ENCODE data around the gene AFF2.
A peak's percentile ranks its signal among the peaks of the same experiment; 100 is the strongest.

Gene AFF2

GRCh38 chrX:148592595-148592994 is 92.2 kb downstream of the AFF2 start:
- no peak for DNase-seq

- DNase-seq, result peak; percentile 32
Observed at GRCh38 chrX:148593146-148593545, 92.7 kb downstream of the AFF2 start.

GRCh38 chrX:148593987-148594386 is 93.6 kb downstream of the AFF2 start:
- no peak for DNase-seq

- peak; percentile 85 for DNase-seq
Observed at GRCh38 chrX:148599404-148599803, 99.0 kb downstream of the AFF2 start.

- DNase-seq, result no peak
Observed at GRCh38 chrX:148600131-148600530, 99.7 kb downstream of the AFF2 start.

- DNase-seq, result no peak
Observed at GRCh38 chrX:148600581-148600980, 100.2 kb downstream of the AFF2 start.

GRCh38 chrX:148601034-148601433 is 100.6 kb downstream of the AFF2 start:
- DNase-seq, result peak; percentile 46

GRCh38 chrX:148609515-148610327 is 109.3 kb downstream of the AFF2 start:
- DNase-seq, result peak; percentile 18

- DNase-seq, result peak; percentile 36
Observed at GRCh38 chrX:148610328-148610698, 109.9 kb downstream of the AFF2 start.

- DNase-seq, result no peak
Observed at GRCh38 chrX:148611993-148612392, 111.6 kb downstream of the AFF2 start.

- no peak for DNase-seq
Observed at GRCh38 chrX:148612431-148612830, 112.0 kb downstream of the AFF2 start.

DNA sequence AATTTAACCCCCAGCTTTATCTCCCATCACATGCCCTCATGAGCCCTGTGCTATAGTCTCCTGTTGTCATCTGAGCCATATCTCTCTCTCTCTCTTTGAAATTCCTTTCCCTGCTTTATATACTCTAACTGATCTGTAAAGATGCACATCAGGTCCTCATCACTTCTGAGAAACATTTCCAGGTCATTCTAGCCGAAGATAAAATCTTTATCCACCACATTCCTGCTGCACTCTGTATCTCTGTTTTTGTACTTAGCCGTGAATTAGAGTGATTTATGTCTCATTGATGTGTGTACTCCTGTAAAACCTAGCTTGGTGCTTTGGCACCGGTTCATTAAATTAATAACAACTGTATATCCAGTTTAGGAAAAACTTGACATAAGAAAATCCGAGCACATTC is 113.2 kb downstream of the AFF2 start:
- no peak for DNase-seq

DNA sequence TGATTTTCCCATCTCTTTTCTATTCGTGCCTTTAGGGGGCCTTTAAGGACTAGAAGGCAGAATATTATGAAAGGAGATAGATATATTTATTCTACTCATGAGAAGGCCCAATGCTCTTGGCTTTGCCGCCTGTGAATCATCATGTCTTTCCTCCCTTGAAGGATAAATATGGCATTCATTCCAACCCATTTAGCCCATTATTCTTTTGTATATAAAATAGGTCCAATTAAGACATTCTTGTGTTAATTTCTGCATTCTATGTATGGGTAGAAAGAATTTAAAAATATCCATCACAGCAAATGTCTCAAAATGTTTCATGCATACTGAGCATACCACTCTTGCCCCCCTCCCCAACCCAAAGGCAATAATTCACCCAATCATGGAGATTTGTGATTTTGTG is 115.1 kb downstream of the AFF2 start:
- no peak for DNase-seq

- no peak for DNase-seq
Observed at GRCh38 chrX:148618470-148619445, 118.3 kb downstream of the AFF2 start.

DNA sequence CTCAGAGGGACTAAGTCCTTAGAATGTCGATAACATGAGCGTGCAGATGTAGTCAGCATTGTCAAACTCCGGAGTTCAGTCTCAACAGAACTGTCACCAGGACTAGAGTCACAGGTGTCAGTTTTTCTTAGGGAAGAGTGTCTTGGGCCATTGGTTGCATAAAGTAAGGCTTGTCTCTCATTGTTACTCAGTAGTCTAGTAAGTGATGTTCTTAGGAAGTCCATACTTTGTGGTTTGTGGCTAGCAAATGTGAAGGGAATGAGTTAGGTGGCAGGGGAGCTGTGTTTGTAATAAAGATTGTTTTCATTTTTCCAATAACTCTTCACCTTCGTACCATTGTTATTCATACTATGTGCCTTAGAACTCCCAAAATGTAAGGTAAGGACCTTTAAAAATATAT is 119.6 kb downstream of the AFF2 start:
- no peak for DNase-seq

DNA sequence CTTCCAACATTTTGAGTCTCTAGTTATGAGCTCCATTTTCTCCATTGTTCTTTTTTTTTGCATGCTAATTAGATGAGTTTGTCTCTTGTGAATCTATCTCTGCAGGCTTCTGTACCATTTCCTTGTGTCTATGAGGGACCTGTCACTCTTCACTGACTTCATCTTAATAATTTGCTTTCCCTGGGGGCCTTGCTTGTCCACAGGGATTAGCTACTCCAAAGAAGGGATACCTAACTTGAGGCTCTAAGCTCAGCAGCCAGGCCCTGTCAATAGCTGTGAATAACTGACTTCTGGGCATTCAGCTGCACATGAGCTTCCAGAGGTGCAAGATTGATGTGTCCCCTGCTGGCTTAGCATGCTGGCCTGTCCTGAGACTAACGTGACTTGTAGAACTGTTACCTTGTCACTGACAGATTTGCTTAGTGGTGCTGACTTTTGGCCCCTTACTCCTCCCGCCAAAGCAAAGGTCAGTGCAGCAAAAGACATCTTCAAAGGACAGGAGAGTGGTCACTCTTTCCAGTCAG is 124.6 kb downstream of the AFF2 start:
- DNase-seq, result no peak

DNA sequence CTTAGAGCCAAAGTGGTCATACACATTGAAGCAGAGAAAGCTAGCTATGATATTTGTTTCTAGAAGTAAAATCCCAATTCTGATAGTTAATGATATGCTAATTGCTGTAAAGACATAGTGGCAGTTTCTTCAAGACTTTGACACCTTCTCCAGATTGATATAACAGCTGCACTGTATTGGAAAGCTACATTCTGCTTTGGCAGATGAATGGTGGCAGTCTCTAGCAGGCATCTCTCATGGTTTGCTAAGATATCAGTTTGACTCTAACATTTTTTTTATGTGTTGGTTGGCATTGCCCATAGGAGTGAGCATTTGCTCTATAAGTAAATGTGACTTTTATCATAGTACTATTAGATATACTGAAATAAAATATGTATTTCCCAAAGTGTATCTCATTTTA is 128.2 kb downstream of the AFF2 start:
- no peak for DNase-seq

GRCh38 chrX:148629434-148629833 is 129.0 kb downstream of the AFF2 start:
- no peak for DNase-seq

DNA sequence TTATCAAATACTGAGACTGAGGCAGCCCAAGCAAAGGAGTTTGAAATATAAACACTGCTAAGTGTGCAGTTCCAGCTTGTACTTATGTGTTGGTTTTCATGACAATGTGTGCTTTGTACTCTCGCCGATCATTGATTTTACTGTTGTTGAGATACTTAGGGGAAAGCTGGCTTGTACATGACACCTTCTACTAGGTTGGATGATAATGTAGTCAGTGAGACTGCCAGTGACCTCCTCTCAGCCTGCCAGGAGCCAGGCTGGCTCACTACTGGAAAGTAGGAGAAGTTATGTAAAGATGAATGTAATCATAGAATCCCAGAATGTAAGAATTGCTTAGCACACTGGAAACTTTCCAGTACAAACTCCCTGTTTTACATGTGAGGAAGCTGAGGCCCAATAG is 132.0 kb downstream of the AFF2 start:
- DNase-seq, result no peak

- DNase-seq, result no peak
Observed at GRCh38 chrX:148633218-148633908, 132.9 kb downstream of the AFF2 start.

GRCh38 chrX:148634591-148634990 is 134.2 kb downstream of the AFF2 start:
- no peak for DNase-seq

- no peak for DNase-seq
Observed at GRCh38 chrX:148643460-148643859, 143.0 kb downstream of the AFF2 start.

GRCh38 chrX:148647651-148648050 is 147.2 kb downstream of the AFF2 start:
- peak; percentile 41 for DNase-seq
